NK-92 treated with Interleukin-12 subunit alpha and Interleukin-12 subunit beta, amount 100 ng/mL, for 24 hours (cell line): ENCODE measurements around the gene ARFRP1.
"Not testable (repeated sequence)": the region's sequence is repeated elsewhere in the genome, so short reads cannot be mapped to it uniquely, and the experiment has no call there.

Source experiments
- DNase-seq: peaks from one replicate; lab custom pipeline; 2025; lab: John Stamatoyannopoulos, UW

The ARFRP1 gene

DNA sequence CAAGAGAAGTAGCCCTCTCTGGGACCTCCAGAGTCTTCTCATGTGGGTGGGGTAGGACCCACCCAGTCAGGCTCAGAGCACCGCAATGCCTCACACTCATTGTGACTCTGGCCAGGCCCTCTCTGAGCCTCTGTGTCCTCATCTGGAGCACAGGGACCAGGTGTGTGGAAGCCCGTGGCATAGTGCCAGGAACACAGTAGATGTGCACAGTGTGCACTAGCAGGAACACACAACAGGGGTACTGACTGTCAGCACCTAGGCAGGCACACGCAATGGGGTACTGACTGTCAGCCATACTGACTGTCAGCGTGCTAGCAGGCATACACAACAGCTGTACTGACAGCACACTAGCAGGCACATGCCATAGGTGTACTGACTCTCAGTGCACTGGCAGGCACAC lies 52.5 kb downstream of the ARFRP1 start:
- no peak for DNase-seq

DNA sequence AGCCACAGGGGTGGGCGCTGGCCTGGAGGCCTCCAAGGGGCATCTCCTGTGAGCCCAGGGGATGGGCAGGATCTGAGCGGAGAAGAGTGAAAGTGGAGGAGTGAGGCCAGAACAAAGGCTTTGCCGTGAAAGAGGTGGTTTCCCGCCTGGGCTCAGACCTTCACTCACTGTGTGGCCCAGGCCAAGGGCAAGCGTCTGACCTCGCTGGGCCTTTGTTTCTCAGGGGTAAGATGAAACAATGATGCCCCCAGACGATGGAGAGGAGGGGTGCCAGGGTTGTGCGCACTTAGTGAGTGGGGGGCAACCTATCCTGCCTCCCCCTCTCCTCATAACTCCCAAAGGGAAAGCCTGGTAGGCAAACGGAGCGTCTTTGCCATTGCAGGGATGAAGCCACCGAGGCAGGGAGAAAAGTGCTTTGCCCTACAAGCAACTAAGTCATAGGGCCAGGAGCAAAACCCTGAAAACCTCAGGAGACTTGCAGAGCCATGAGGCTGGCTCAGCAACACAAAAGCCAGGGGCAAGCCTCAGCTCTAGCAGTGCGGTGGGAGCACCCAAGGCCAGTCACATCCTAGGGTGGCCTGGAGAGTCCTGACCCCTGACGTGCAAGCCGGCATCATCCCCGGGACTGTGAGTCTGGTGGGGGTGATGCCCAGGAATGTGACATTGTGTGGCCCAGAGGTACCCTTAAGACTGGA lies 53.7 kb downstream of the ARFRP1 start:
- no peak for DNase-seq

DNA sequence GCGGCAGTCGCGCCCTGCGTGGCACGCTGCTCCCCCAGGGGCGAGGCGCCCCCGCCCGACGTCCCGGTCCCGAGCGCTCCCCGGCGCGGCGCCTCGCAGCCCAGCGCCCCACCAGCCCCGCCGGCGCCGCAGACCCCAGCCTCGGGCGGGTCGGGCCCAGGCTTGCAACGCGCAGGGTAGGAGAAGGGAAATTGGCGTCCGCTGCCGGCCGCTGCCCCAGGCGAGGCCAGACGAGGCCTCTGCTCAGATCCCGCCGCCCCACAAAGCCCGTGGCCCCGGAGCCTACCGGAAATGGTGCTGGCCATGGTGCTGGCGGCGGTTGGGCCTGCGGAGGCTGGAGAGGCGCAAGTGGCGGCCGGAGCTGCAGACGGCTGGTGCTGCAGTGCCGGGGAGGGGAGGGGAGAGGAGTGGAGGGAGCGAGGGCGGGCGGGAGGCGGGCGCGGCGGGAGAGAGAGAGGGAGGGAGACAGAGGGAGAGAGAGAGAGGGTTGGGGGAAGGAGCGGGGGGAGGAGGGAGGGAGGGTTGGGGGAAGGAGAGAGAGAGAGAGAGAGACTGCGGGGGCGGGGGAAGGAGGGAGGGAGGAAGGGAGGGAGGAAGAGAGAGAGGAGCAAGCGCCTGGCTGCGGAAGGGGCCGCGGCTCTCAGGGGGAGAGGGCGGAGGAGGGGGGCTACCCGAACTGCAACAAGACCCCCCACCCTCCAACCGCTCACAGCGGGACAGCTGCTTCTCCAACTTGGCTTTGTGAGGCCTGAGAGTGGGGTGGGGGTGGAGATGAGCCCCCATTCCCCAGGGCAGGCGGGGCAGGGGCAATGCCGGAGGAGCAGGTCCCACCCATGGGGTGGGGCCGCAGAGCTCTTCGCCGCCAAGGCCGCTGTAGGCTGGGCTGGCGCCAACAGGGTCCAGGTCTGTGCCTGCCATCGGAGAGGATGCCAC lies 54.5 kb downstream of the ARFRP1 start, which contains the start of gene STMN3:
Gene STMN3 (minus strand): TSS at position 384 of the 933 bp plus-strand sequence. CDS start 79 bp downstream, at position 305.
- no peak for DNase-seq

DNA sequence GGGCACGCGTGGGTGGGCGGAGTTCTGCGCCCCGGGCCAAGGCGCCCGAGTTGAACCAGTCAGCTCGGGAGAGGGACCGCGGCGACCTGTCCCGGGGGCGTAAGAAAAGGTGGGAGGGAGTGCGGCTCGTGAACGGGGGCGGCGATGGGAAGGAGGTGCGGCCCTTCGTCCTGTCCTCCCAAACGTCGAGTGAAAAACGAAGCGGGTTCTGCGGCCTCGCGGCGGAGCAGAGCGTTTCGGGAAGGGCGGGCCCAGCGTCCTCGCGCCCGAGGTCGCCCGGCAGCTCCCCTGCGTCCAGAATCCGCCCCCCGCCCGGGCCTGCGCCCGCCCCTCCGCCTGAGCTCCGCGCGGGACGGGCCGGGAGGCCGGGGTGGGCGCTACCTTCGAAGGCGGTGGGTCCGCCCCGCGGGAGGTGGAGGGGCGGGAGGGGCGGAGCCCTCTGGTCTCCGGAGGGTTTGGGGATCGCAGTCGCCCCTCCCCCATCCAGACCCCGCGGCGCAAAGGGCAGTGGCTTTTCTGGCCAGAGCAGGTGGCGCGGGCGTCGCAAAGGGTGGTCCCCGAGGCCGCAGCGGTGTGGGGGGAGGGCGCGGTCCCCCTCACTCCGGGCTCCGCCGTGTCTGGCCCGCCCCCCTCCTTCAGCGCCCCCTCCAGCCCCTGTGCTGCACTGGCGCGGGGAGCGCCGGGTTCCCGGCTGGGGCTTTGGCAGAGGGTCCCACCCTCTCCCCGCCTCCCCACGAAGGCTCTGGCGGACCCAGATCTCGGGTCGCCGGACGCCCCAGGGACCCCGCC lies 55.4 kb downstream of the ARFRP1 start:
- DNase-seq = no peak

DNA sequence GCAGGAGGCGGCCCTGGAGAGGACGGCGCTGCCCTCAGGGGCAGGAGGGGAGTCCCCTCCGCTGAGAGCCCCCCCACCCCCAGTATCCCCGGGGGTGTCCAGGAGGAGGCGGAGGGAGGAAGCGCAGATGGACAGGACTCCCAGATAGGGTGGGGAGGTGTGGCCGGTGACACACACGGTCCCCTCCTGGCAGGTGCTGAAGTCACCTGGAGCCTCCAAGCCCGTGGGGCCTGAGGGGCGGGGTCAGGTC lies 55.9 kb downstream of the ARFRP1 start:
- DNase-seq = no peak

DNA sequence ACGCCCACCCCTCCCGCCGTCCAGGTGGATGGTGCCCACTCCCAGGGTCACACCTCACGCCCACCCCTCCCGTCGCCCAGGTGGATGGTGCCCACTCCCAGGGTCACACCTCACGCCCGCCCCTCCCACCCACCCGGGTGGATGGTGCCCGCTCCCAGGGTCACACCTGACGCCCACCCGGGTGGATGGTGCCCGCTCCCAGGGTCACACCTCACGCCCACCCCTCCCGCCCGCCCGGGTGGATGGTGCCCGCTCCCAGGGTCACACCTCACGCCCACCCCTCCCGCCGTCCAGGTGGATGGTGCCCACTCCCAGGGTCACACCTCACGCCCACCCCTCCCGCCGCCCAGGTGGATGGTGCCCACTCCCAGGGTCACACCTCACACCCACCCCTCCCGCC lies 57.3 kb downstream of the ARFRP1 start:
- not testable (repeated sequence) for DNase-seq

DNA sequence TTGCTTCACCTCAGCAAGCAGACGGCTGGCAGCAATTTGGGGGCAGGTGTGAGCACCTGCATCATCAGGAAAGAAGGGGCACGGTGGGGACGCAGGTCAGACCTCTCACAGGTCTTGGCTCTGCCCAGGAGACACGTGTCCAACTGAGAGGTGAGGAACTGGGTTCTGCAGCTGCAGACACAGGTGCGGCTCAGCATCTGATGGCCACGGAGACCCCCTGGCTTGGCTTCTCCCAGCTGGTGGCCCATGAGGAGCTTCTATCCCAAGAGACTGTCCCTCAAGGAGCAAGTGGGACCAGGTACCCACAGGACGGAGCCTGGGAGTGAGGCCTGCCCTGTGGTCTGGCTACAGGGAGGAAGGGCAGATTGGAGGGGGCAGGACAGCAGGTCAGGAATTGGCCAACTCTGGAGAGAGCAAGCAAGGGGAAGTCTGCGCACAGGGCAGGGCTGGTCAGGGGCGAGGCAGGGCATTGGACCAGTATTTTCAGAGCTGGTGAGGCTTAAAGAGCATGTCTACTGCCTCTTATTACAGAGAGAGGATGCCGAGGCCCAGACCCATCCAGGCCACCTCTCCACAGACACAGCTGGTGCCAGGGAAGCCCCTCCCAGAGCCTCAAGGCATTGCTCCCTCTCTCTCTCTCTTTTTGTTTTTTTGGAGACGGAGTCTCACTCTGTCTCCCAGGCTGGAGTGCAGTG lies 58.7 kb downstream of the ARFRP1 start:
- no peak for DNase-seq
